B cell (primary cell): ENCODE measurements around the gene DKKL1. TPM values are rescaled to one million over a fixed set of nuclear protein-coding genes. Genes with fewer than 3 reads are reported as not detected.

ENCODE experiments used
- ATAC-seq: fragments of 200-7000 bp; cut with Tn5 transposase; one replicate; pipeline ENCODE4 v1.10.0; 2021; ENCODE audit warnings: low read depth, mild to moderate bottlenecking, moderate number of reproducible peaks, moderate library complexity
- CTCF ChIA-PET: fragments of 350-600 bp; sonication (Branson Sonifier 250); formaldehyde crosslinking; loops from one replicate; lab custom pipeline; 2021; ENCODE audit warnings: antibody characterized with exemption, inconsistent platforms; lab: Charles Lee
- POLR2A ChIA-PET: fragments of 350-600 bp; sonication (Branson Sonifier 250); formaldehyde crosslinking; loops from one replicate; lab custom pipeline; 2021; ENCODE audit warnings: antibody characterized with exemption; lab: Charles Lee
- DNase-seq: peaks from one replicate; pipeline ENCODE4 v3.0.0; 2013
- H2AFZ ChIP-seq: 2 replicates; pipeline ENCODE4 v1.6.1; 2012; ENCODE audit warnings: mild to moderate bottlenecking, low read depth, low read length; ENCODE audit not compliant: insufficient read depth, poor library complexity, severe bottlenecking
- H3K27ac ChIP-seq, 2 donors: 1 replicate in 1 of 2; 2 replicates in 1 of 2; pipeline ENCODE4 v1.5.1; 2012 to 2013; ENCODE audit warnings: low read length in 2 of 2, mild to moderate bottlenecking in 2 of 2, moderate library complexity in 1 of 2
- H3K27me3 ChIP-seq, 4 experiments: fragments of 200-600 bp in 1 of 4; sonication (generic) in 1 of 4; replicated peaks in 1 of 4; 1 replicate in 2 of 4; 2 replicates in 2 of 4; pipeline versions ENCODE4 v1.6.1 to v1.7.0; 2013 to 2016; ENCODE audit warnings: low read length in 3 of 4, mild to moderate bottlenecking in 2 of 4, mixed read lengths in 1 of 4, moderate library complexity in 1 of 4; ENCODE audit not compliant: insufficient read depth in 4 of 4, control insufficient read depth in 3 of 4; ENCODE audit errors: control extremely low read depth in 1 of 4
- H3K36me3 ChIP-seq, 2 experiments: replicated peaks in 1 of 2; 1 replicate in 1 of 2; 2 replicates in 1 of 2; pipeline versions ENCODE4 v1.6.1 to v1.7.1; 2013; ENCODE audit warnings: low read length in 1 of 2; ENCODE audit not compliant: insufficient read depth in 2 of 2, control insufficient read depth in 1 of 2; ENCODE audit errors: control extremely low read depth in 1 of 2, extremely low read depth in 1 of 2
- H3K4me1 ChIP-seq, 2 donors: fragments of 200-600 bp in 1 of 2; sonication (generic) in 1 of 2; 1 replicate in 1 of 2; 2 replicates in 1 of 2; pipeline versions ENCODE4 v1.5.1 to v1.6.1; 2013 to 2017; ENCODE audit warnings: low read length in 2 of 2; ENCODE audit not compliant: control insufficient read depth in 2 of 2, insufficient read depth in 2 of 2
- H3K4me2 ChIP-seq: replicated peaks from 2 replicates; pipeline ENCODE3; 2012; ENCODE audit warnings: mild to moderate bottlenecking, low read depth, low read length; ENCODE audit not compliant: poor library complexity, severe bottlenecking
- H3K4me3 ChIP-seq, 5 experiments: fragments of 200-600 bp in 1 of 5; sonication (generic) in 1 of 5; 1 replicate in 3 of 5; 2 replicates in 2 of 5; pipeline versions ENCODE4 v1.5.1 to v1.7.0; 2011 to 2016; ENCODE audit warnings: low read length in 4 of 5, mild to moderate bottlenecking in 4 of 5, low read depth in 2 of 5, control low read depth in 1 of 5, moderate library complexity in 1 of 5; ENCODE audit not compliant: insufficient read depth in 1 of 5; ENCODE audit errors: control extremely low read depth in 1 of 5, extremely low read depth in 1 of 5
- H3K79me2 ChIP-seq: fragments of 200-600 bp; sonication (generic); one replicate; pipeline ENCODE4 v1.6.0; 2016; ENCODE audit warnings: low read length; ENCODE audit not compliant: control insufficient read depth, insufficient read depth
- H3K9ac ChIP-seq: fragments of 200-600 bp; sonication (generic); 2 replicates; pipeline ENCODE4 v1.6.1; 2017; ENCODE audit warnings: mild to moderate bottlenecking, low read length, moderate library complexity
- H3K9me3 ChIP-seq, 3 donors: one replicate each; pipeline versions ENCODE4 v1.6.1 to v1.7.1; 2013; ENCODE audit warnings: low read length in 2 of 3; ENCODE audit not compliant: control insufficient read depth in 2 of 3, insufficient read depth in 1 of 3; ENCODE audit errors: control extremely low read depth in 1 of 3
- H4K20me1 ChIP-seq: 2 replicates; pipeline ENCODE4 v1.6.0; 2012; ENCODE audit warnings: mild to moderate bottlenecking, low read length; ENCODE audit not compliant: insufficient read depth, control insufficient read depth, poor library complexity, severe bottlenecking
- H3K27ac Mint-ChIP-seq: one replicate; pipeline ENCODE4 v1.8.0; 2021; ENCODE audit warnings: mixed read lengths
- H3K27me3 Mint-ChIP-seq: one replicate; pipeline ENCODE4 v1.8.0; 2021; ENCODE audit warnings: mixed read lengths
- H3K4me1 Mint-ChIP-seq: one replicate; pipeline ENCODE4 v1.8.0; 2021; ENCODE audit warnings: mixed read lengths
- H3K4me3 Mint-ChIP-seq: one replicate; pipeline ENCODE4 v1.8.0; 2021; ENCODE audit warnings: mixed read lengths
- H3K9me3 Mint-ChIP-seq: one replicate; pipeline ENCODE4 v1.8.0; 2022; ENCODE audit warnings: mixed read lengths; ENCODE audit not compliant: insufficient read depth
- EZH2 ChIP-seq: IDR thresholded peaks from 2 replicates; pipeline ENCODE4 v1.6.1; 2012; ENCODE audit warnings: borderline replicate concordance, low read depth, mild to moderate bottlenecking, moderate library complexity, low read length; ENCODE audit not compliant: insufficient read depth, poor library complexity, severe bottlenecking
- WGBS: methylation state at CpG from one replicate; pipeline ENCODE4 v1.1.5; 2013; ENCODE audit warnings: missing lambda C conversion rate; ENCODE audit not compliant: insufficient coverage; 5-methylcytosine and 5-hydroxymethylcytosine counted together
- intact Hi-C: fragments of 100-400 bp; cut with micrococcal nuclease; formaldehyde crosslinking; loops from one replicate; pipeline ENCODE4 v1.10.0; 2022
- polyA plus RNA-seq: library from polyadenylated mRNA; depleted of rRNA; stranded (reverse); fragments of >200 nt; gene quantifications from 2 replicates; pipeline ENCODE4 v1.2.3, GENCODE V29; 2012
- total RNA-seq, 2 donors: library from RNA; stranded (reverse); fragments of 120-200 nt in 1 of 2; gene quantifications; 1 replicate in 1 of 2; 2 replicates in 1 of 2; pipeline versions ENCODE4 v1.2.3 to v1.2.4, GENCODE V29; 2013 to 2022
- TF ChIP-seq, protein P1 (sequence below): fragments of 200-600 bp; IDR thresholded peaks from one replicate; pipeline ENCODE4 v1.8.0; 2022; ENCODE audit warnings: antibody characterized with exemption, mild to moderate bottlenecking

The DKKL1 gene
- total and polyA plus RNA-seq, 2 donors (not counting 1 experiment from before 2014, with no cell fraction given) = 1.2 to 1.6 TPM

DNA sequence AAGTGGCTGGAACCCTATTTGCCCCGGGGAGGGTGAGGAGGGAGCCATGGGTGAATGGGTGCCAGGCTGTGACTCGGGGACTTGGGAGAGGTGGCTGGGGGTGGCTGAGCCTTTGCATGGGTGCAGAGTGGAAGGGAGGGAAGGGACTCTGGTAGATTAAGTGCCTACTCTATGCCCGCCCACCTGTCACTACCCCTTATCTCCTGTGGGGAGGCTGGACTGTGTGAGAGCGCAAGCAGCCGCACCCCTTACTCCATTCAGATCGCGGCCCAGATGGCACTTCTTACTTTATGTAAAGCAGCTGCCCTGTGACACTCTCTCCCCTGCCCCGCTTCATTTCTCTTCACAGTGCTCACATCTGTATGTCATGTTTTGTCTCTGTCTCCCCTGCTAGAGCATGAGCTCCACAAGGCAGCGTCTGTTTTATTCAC is 27.3 kb downstream of the DKKL1 start:
- no peaks in the 10 kb centered on the region for H3K9me3 Mint-ChIP-seq

More for the DNA sequence above, 27.3 kb downstream of the DKKL1 start:
- H3K4me3 ChIP-seq = peak overlapping the region in 2 of 5 experiments; percentile 1 to 32
- ATAC-seq (peak; percentile 82), DNase-seq (peak; percentile 85)
- no peaks in the 10 kb centered on the region for H4K20me1 ChIP-seq
- H3K4me1 Mint-ChIP-seq = peaks cover 41% of the 10 kb centered on the region
- peak overlapping the region; percentile 61 for H3K4me3 Mint-ChIP-seq
- peaks cover 21 to 46% of the 10 kb centered on the region in 2 donors for H3K4me1 ChIP-seq
- H3K36me3 ChIP-seq = no peaks in the 10 kb centered on the region
- peak overlapping the region; percentile 48 for H3K9ac ChIP-seq
- peak overlapping the region; percentile 62 for H3K4me2 ChIP-seq
- H3K27ac Mint-ChIP-seq = peak overlapping the region; percentile 92
- peak overlapping the region; percentile 65 for H2AFZ ChIP-seq
- peak overlapping the region; percentile 51 to 65 for H3K27ac ChIP-seq
- no peaks in the 10 kb centered on the region for H3K79me2 ChIP-seq
- peaks cover 0 to 6% (median 0%) of the 10 kb centered on the region in 3 donors for H3K9me3 ChIP-seq
- 15% methylated on average over 4 of the region's 9 CpGs for WGBS
- no peaks in the 10 kb centered on the region for H3K27me3 ChIP-seq
- ChIA-PET POLR2A (interaction anchor here (0.5 to 2.9 kb wide), 14 partner anchors 12 to 308 kb away, joined by 3 to 18 read pairs (median 4); partner anchors contain the start of genes CD37, FLT3LG and TEAD2), CTCF (interaction anchor here (0.6 to 5.9 kb wide), 52 partner anchors 8 to 289 kb away, joined by 3 to 54 read pairs (median 6); partner anchors contain the start of genes ALDH16A1, CD37, FLT3LG and GFY)
- no peaks in the 10 kb centered on the region for H3K27me3 Mint-ChIP-seq
- TF ChIP-seq EZH2 = no peak
- TF ChIP-seq, protein P1, sequence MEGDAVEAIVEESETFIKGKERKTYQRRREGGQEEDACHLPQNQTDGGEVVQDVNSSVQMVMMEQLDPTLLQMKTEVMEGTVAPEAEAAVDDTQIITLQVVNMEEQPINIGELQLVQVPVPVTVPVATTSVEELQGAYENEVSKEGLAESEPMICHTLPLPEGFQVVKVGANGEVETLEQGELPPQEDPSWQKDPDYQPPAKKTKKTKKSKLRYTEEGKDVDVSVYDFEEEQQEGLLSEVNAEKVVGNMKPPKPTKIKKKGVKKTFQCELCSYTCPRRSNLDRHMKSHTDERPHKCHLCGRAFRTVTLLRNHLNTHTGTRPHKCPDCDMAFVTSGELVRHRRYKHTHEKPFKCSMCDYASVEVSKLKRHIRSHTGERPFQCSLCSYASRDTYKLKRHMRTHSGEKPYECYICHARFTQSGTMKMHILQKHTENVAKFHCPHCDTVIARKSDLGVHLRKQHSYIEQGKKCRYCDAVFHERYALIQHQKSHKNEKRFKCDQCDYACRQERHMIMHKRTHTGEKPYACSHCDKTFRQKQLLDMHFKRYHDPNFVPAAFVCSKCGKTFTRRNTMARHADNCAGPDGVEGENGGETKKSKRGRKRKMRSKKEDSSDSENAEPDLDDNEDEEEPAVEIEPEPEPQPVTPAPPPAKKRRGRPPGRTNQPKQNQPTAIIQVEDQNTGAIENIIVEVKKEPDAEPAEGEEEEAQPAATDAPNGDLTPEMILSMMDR = no peak
- intact Hi-C loops = loop anchor here (1.0 to 5.0 kb wide), 5 partner anchors 28 to 164 kb away; partner anchors contain the start of genes CD37, DKKL1 and GFY
